ENCODE data around the gene IGFBP2.

The IGFBP2 gene

GRCh38 chr2:216688731-216689340, 55.6 kb downstream of the IGFBP2 start:
- no peak for DNase-seq

GRCh38 chr2:216689397-216689796, 56.2 kb downstream of the IGFBP2 start:
- DNase-seq, result no peak

GRCh38 chr2:216690456-216690852, 57.2 kb downstream of the IGFBP2 start:
- no peak for DNase-seq

GRCh38 chr2:216690853-216691741, 57.9 kb downstream of the IGFBP2 start:
- DNase-seq, result peak; percentile 73

- peak; percentile 43 for DNase-seq
These were observed 59.6 kb downstream of the IGFBP2 start for GRCh38 chr2:216692636-216693413.

GRCh38 chr2:216693414-216694080, 60.3 kb downstream of the IGFBP2 start:
- no peak for DNase-seq

GRCh38 chr2:216694082-216694825, 61.0 kb downstream of the IGFBP2 start:
- DNase-seq, result no peak

- DNase-seq, result no peak
These were observed 61.6 kb downstream of the IGFBP2 start for GRCh38 chr2:216694826-216695217.

- peak; percentile 14 for DNase-seq
These were observed 62.2 kb downstream of the IGFBP2 start, which contains the start of gene IGFBP5 for GRCh38 chr2:216695401-216695821. IGFBP5 (minus strand) TSS chr2:216695549; CDS start chr2:216694775, 774 bp downstream.

GRCh38 chr2:216696321-216696720, 63.1 kb downstream of the IGFBP2 start:
- no peak for DNase-seq

GRCh38 chr2:216696751-216697560, 63.7 kb downstream of the IGFBP2 start:
- peak; percentile 39 for DNase-seq

GRCh38 chr2:216698293-216698692, 65.1 kb downstream of the IGFBP2 start:
- peak; percentile 18 for DNase-seq

GRCh38 chr2:216698895-216699294, 65.7 kb downstream of the IGFBP2 start:
- DNase-seq, result peak; percentile 29

GRCh38 chr2:216700088-216700567, 66.9 kb downstream of the IGFBP2 start:
- DNase-seq, result no peak

- DNase-seq, result no peak
These were observed 67.6 kb downstream of the IGFBP2 start for GRCh38 chr2:216700781-216701180.

- DNase-seq, result no peak
These were observed 68.3 kb downstream of the IGFBP2 start for GRCh38 chr2:216701544-216701943.

GRCh38 chr2:216702756-216703155, 69.5 kb downstream of the IGFBP2 start:
- no peak for DNase-seq

GRCh38 chr2:216710551-216711301, 77.5 kb downstream of the IGFBP2 start:
- no peak for DNase-seq

GRCh38 chr2:216711348-216711747, 78.1 kb downstream of the IGFBP2 start:
- no peak for DNase-seq

GRCh38 chr2:216713691-216714336, 80.6 kb downstream of the IGFBP2 start:
- DNase-seq, result peak; percentile 87
